ENCODE results near the gene VCAN. TPM values are rescaled to one million over a fixed set of nuclear protein-coding genes. Genes with fewer than 3 reads are reported as not detected.
"Not testable (repeated sequence)": the region's sequence is repeated elsewhere in the genome, so short reads cannot be mapped to it uniquely, and the experiment has no call there.

The VCAN gene
- total and polyA plus RNA-seq, 10 donors = 1.8 to 442 (median 72.2) TPM

GRCh38 chr5:83436276-83436675 is 35.3 kb upstream of the VCAN start:
- intact Hi-C loops (cut with DNase I; ENCODE audit: low total_unique reads) = loop anchor here (10.0 kb wide), 1 partner anchor 1081 kb away; no protein-coding TSS in a partner anchor
- 94 to 97% (median 95%) methylated on average over 6 of the region's 6 CpGs for WGBS, 5 donors
- H3K4me3 ChIP-seq = no peak overlapping the region
- TF ChIP-seq POLR2AphosphoS5 (IDR thresholded peaks at IDR 0.05) (no peak), POLR2A (IDR thresholded peaks at IDR 0.05) (no peak)
- TF ChIP-seq, protein P1, sequence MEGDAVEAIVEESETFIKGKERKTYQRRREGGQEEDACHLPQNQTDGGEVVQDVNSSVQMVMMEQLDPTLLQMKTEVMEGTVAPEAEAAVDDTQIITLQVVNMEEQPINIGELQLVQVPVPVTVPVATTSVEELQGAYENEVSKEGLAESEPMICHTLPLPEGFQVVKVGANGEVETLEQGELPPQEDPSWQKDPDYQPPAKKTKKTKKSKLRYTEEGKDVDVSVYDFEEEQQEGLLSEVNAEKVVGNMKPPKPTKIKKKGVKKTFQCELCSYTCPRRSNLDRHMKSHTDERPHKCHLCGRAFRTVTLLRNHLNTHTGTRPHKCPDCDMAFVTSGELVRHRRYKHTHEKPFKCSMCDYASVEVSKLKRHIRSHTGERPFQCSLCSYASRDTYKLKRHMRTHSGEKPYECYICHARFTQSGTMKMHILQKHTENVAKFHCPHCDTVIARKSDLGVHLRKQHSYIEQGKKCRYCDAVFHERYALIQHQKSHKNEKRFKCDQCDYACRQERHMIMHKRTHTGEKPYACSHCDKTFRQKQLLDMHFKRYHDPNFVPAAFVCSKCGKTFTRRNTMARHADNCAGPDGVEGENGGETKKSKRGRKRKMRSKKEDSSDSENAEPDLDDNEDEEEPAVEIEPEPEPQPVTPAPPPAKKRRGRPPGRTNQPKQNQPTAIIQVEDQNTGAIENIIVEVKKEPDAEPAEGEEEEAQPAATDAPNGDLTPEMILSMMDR (IDR thresholded peaks at IDR 0.05 in 8 of 11, conservative IDR thresholded peaks at IDR 0.05 in 3 of 11) = no peak
- H3K9me3 ChIP-seq = peaks cover 0 to 10% (median 3%) of the 10 kb centered on the region in 8 donors
- no peaks in the 10 kb centered on the region for H3K4me1 ChIP-seq
- no peaks in the 10 kb centered on the region for H3K36me3 ChIP-seq
- H3K27me3 ChIP-seq (replicated peaks in 1 of 7) = no peaks in the 10 kb centered on the region
- DNase-seq = no peak
- no peak overlapping the region for H3K27ac ChIP-seq

GRCh38 chr5:83437697-83438096 is 33.8 kb upstream of the VCAN start:
- H3K27me3 ChIP-seq (replicated peaks in 1 of 7); H3K27ac ChIP-seq; H3K36me3 ChIP-seq; H3K4me3 ChIP-seq; H3K4me1 ChIP-seq: not testable (repeated sequence)
- 95 to 97% (median 97%) methylated on average over 17 of the region's 17 CpGs for WGBS, 5 donors
- peaks cover 0 to 10% (median 3%) of the 10 kb centered on the region in 8 donors for H3K9me3 ChIP-seq
- intact Hi-C loops (cut with DNase I; ENCODE audit: low total_unique reads) = loop anchor here (10.0 kb wide), 1 partner anchor 1083 kb away; no protein-coding TSS in a partner anchor
- DNase-seq = peak; percentile 45

- WGBS, 5 donors = 86 to 95% (median 91%) methylated on average over 2 of the region's 2 CpGs
- no peaks in the 10 kb centered on the region for H3K27me3 ChIP-seq (replicated peaks in 1 of 7)
- no peak overlapping the region for H3K27ac ChIP-seq
- H3K4me3 ChIP-seq = no peak overlapping the region
- intact Hi-C loops (cut with DNase I; ENCODE audit: low total_unique reads) = no loop called here
- no peaks in the 10 kb centered on the region for H3K4me1 ChIP-seq
- peaks cover 0 to 10% (median 3%) of the 10 kb centered on the region in 8 donors for H3K9me3 ChIP-seq
- TF ChIP-seq, protein P1 (IDR thresholded peaks at IDR 0.05 in 8 of 11, conservative IDR thresholded peaks at IDR 0.05 in 3 of 11) = no peak
- no peak for TF ChIP-seq POLR2AphosphoS5 (IDR thresholded peaks at IDR 0.05)
- no peak for TF ChIP-seq POLR2A (IDR thresholded peaks at IDR 0.05)
- H3K36me3 ChIP-seq = no peaks in the 10 kb centered on the region
- DNase-seq = no peak
These were observed 30.7 kb upstream of the VCAN start for GRCh38 chr5:83440826-83441225.

GRCh38 chr5:83441747-83442146 is 29.8 kb upstream of the VCAN start:
- no peak for TF ChIP-seq POLR2AphosphoS5 (IDR thresholded peaks at IDR 0.05)
- TF ChIP-seq, protein P1 (IDR thresholded peaks at IDR 0.05 in 8 of 11, conservative IDR thresholded peaks at IDR 0.05 in 3 of 11) = no peak
- no peak for TF ChIP-seq POLR2A (IDR thresholded peaks at IDR 0.05)
- no peak for DNase-seq
- no peaks in the 10 kb centered on the region for H3K4me1 ChIP-seq
- peaks cover 0 to 10% (median 3%) of the 10 kb centered on the region in 8 donors for H3K9me3 ChIP-seq
- WGBS, 5 donors = 58 to 86% (median 80%) methylated on average over 4 of the region's 4 CpGs
- H3K36me3 ChIP-seq = no peaks in the 10 kb centered on the region
- H3K4me3 ChIP-seq = no peak overlapping the region
- intact Hi-C loops (cut with DNase I; ENCODE audit: low total_unique reads) = no loop called here
- H3K27ac ChIP-seq = no peak overlapping the region
- no peaks in the 10 kb centered on the region for H3K27me3 ChIP-seq (replicated peaks in 1 of 7)

DNA sequence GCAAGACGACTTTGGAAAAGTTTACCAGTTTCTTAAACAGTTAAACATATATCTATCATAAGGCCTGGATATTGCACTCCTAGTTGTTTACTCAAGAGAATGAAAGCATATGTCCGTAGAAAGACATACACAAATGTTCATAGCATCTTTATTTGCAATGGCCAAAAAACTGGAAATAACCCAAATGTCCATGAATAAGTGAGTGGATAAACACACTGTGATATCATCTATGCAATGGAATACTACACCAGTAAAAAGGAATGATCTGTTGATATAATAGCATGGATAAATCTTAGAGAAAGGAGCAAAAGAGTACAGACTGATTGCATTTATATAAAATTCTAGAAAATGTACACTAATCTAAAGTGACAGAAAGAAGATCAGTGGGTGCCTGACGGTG is 28.0 kb upstream of the VCAN start:
- no peak for DNase-seq
- WGBS, 5 donors = 86 to 94% (median 88%) methylated on average over 3 of the region's 3 CpGs
- intact Hi-C loops (cut with DNase I; ENCODE audit: low total_unique reads) = no loop called here

More for the DNA sequence above, 28.0 kb upstream of the VCAN start:
- TF ChIP-seq POLR2A (IDR thresholded peaks at IDR 0.05) (no peak), POLR2AphosphoS5 (IDR thresholded peaks at IDR 0.05) (no peak)
- TF ChIP-seq, protein P1 (IDR thresholded peaks at IDR 0.05 in 8 of 11, conservative IDR thresholded peaks at IDR 0.05 in 3 of 11) = no peak
- H3K9me3 ChIP-seq = no peaks in the 10 kb centered on the region
- H3K27me3 ChIP-seq (replicated peaks in 1 of 7) = no peaks in the 10 kb centered on the region
- no peak overlapping the region for H3K27ac ChIP-seq
- no peaks in the 10 kb centered on the region for H3K36me3 ChIP-seq
- H3K4me3 ChIP-seq = no peak overlapping the region
- no peaks in the 10 kb centered on the region for H3K4me1 ChIP-seq

Measured in spleen (tissue), 11 donors.